ENCODE results near the gene ARFGEF3.
"Not testable (repeated sequence)": the region's sequence is repeated elsewhere in the genome, so short reads cannot be mapped to it uniquely, and the experiment has no call there.

Gene ARFGEF3

DNA sequence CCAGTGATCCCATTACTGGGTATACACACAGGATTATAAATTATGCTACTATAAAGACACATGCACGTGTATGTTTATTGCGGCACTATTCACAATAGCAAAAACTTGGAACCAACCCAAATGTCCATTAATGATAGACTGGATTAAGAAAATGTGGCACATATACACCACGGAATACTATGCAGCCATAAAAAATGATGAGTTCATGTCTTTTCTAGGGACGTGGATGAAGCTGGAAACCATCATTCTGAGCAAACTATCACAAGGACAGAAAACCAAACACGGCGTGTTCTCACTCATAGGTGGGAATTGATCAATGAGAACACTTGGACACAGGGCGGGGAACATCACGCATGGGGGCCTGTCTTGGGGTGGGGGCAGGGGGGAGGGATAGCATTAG is 206.9 kb downstream of the ARFGEF3 start:
- not testable (repeated sequence) for H3K4me1 Mint-ChIP-seq (ENCODE audit: low read depth); H3K36me3 Mint-ChIP-seq (ENCODE audit: low read depth); H3K4me3 Mint-ChIP-seq; H3K27ac Mint-ChIP-seq; DNase-seq; H3K9me3 Mint-ChIP-seq
- peaks cover 45% of the 10 kb centered on the region for H3K27me3 Mint-ChIP-seq

DNA sequence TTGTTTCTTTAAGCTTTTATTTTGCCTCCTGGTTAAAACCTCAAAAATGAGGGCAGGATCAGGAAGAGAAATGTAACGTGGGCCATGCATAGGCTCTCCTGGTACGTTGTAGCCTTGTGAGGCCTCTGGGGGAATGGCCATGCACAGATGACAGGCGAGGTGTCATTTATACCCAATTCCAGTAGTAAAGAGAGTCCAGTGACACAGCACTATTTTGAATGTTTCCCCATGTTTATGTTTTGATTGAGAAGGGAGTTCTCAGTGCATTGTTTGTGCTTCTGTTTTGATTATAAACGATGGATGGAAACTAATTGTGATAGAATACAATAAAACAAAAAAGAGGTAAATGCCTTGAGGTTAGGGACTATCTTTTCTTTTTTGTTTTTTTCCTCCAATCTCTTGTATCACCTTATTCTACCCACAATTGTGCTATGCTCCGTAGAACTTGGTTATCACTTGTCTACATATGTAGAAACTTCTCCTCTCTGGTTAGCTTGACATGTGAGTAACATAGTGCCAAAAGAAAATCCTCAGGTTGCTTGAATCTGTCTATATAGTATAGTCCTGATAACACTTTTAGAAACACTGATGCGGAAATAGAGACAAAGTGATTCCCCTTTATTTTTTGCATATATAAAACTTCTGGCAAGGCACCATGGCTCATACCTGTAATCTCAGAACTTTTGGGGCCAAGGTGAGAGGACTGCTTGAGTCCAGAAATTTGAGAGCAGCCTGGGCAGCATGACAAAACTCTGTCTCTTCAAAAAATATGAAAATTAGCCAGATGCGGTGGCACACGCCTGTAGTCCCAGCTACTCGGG is 209.1 kb downstream of the ARFGEF3 start:
- Mint-ChIP-seq H3K4me3 (no peak overlapping the region), H3K27ac (no peak overlapping the region), H3K9me3 (no peaks in the 10 kb centered on the region), H3K27me3 (peaks cover 29% of the 10 kb centered on the region), H3K36me3 (ENCODE audit: low read depth) (no peaks in the 10 kb centered on the region), H3K4me1 (ENCODE audit: low read depth) (peaks cover 2% of the 10 kb centered on the region)
- DNase-seq: no peak

DNA sequence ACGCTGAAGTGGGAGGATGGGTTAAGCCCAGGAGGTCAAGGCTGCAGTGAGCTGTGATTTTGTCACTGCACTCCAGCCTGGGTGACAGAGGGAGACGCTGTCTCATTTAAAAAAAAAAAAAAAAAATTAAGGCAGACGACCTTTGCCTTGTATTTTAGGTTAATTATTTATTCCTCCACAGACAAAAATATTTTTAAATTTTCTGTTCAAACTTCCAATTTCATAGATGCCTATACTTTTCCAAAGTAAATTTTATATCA is 209.6 kb downstream of the ARFGEF3 start:
- Mint-ChIP-seq H3K36me3 (ENCODE audit: low read depth) (no peaks in the 10 kb centered on the region), H3K4me1 (ENCODE audit: low read depth) (peaks cover 2% of the 10 kb centered on the region), H3K27ac (no peak overlapping the region), H3K9me3 (no peaks in the 10 kb centered on the region), H3K4me3 (no peak overlapping the region), H3K27me3 (peaks cover 24% of the 10 kb centered on the region)
- DNase-seq: no peak

DNA sequence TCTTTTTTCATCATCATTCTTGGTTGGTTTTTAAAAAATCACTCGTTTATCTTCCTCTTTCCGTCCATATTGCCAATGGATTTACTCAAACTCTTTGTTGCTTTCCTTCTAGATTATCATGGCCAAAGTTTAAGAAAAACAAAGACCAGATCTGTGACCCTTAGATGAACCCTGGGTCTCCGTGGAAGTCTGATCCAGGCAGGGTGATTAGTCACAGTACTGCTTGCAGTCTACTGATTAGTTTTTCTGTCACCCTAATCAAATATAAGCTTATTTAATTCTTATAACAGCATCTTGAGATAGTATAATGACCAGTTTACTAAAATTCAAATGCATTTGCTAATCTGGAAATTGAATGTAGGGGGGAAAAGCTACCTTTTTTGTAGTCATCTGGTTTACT is 210.0 kb downstream of the ARFGEF3 start:
- peaks cover 21% of the 10 kb centered on the region for H3K27me3 Mint-ChIP-seq
- no peak overlapping the region for H3K27ac Mint-ChIP-seq
- DNase-seq: no peak
- no peak overlapping the region for H3K4me3 Mint-ChIP-seq
- H3K4me1 Mint-ChIP-seq (ENCODE audit: low read depth): peaks cover 2% of the 10 kb centered on the region
- H3K36me3 Mint-ChIP-seq (ENCODE audit: low read depth): no peaks in the 10 kb centered on the region
- H3K9me3 Mint-ChIP-seq: no peaks in the 10 kb centered on the region

DNA sequence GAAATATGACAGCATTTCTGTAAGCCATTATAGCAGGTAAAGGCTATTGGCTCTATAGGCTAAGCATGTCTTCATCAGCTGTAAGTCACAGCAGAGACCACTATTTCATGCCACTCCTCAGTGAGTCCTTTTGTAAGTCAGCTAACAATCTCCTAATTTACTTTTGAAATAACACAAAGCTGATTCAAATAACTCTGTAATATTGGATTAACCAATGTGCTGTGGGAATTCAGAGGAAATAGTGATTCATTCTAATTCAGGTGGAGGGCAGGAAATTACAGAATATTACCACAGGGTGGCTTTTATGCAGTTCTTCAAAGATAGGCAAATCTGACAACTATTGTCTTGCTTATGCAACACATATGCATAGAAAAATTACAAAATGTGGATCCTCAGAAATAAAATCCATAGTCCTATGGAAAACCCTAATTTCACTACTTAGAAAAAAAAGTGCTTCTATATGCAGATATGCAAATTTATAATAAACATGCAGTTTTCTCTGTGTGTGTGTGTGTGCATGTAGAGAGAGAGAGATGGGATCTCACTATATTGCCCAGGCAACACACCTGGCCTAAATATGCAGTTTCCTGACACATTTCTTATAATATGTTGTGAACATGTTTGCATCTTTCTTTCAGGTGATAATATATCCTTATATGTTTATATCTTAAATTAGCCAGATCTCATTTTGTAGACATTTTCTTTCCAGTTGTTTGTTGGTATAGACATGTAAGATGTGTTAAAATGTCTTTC is 211.1 kb downstream of the ARFGEF3 start:
- no peaks in the 10 kb centered on the region for H3K36me3 Mint-ChIP-seq (ENCODE audit: low read depth)
- no peak for DNase-seq

DNA sequence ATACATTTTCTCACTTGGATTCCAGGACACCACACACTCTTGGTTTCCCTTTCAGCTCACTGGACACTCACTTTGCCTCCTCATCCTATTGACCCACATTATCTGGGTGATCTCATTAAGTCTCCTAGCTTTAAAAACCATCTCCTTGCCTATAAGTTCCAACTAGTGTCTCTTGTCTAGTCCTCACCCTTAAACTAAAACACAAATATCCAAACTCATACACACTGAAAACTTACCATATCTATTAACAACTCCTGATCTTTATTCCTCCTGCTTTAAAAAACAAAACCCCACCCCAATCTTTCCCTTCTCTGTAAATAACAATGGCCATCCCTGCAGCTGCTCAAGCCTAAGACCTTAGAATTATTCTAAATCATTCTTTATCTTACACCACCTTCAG is 212.5 kb downstream of the ARFGEF3 start:
- Mint-ChIP-seq H3K9me3 (no peaks in the 10 kb centered on the region), H3K36me3 (ENCODE audit: low read depth) (no peaks in the 10 kb centered on the region), H3K4me3 (no peak overlapping the region), H3K27me3 (peaks cover 3% of the 10 kb centered on the region), H3K4me1 (ENCODE audit: low read depth) (peaks cover 2% of the 10 kb centered on the region), H3K27ac (no peak overlapping the region)
- DNase-seq: no peak

More for the DNA sequence above, 211.1 kb downstream of the ARFGEF3 start:
- Mint-ChIP-seq H3K4me1 (ENCODE audit: low read depth) (peaks cover 2% of the 10 kb centered on the region), H3K27ac (no peak overlapping the region), H3K4me3 (no peak overlapping the region), H3K9me3 (no peaks in the 10 kb centered on the region), H3K27me3 (peaks cover 11% of the 10 kb centered on the region)

DNA sequence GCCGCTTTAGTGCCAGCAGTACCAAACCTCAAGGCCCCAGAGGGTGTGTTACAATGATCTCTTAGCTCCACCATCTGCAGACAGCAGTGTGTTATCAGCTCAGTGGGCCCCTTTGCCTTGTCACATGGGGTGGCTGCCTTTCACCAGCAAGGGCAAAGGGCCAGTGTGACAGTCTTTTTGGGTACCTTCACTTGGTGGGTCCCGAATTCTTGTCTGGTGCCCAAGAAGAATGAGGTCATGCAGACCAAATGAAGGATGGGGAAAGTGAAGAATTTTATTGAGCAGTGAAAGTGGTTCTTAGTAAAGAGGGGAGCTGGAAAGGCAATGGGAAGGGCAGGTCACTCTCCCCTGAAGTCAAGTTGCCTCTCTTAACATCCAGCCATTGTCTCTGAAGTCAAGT is 213.1 kb downstream of the ARFGEF3 start:
- no peak overlapping the region for H3K27ac Mint-ChIP-seq
- H3K27me3 Mint-ChIP-seq: peaks cover 2% of the 10 kb centered on the region
- no peaks in the 10 kb centered on the region for H3K36me3 Mint-ChIP-seq (ENCODE audit: low read depth)
- H3K9me3 Mint-ChIP-seq: no peaks in the 10 kb centered on the region
- DNase-seq: no peak
- no peak overlapping the region for H3K4me3 Mint-ChIP-seq
- H3K4me1 Mint-ChIP-seq (ENCODE audit: low read depth): peaks cover 2% of the 10 kb centered on the region

DNA sequence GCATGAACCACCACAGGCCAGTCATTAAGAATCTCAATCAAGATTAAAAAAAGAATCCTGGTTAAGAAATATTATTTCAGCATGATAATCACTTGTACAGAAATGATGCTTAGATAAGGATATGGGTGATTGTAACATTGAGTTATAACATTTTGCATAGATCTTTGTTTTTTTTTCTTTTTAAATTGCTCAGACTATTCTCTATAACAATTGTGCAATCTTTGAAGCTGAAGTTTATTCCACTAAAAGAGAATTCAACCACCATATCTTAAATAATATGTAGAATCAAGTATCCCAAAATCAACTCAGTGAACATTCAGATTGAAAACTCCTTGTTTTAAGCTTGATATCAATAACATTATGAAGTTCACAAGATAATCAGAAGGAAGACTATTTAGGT is 215.3 kb downstream of the ARFGEF3 start:
- Mint-ChIP-seq H3K4me1 (ENCODE audit: low read depth) (peaks cover 2% of the 10 kb centered on the region), H3K9me3 (no peaks in the 10 kb centered on the region), H3K27me3 (no peaks in the 10 kb centered on the region), H3K4me3 (no peak overlapping the region), H3K36me3 (ENCODE audit: low read depth) (no peaks in the 10 kb centered on the region), H3K27ac (no peak overlapping the region)
- DNase-seq: no peak

DNA sequence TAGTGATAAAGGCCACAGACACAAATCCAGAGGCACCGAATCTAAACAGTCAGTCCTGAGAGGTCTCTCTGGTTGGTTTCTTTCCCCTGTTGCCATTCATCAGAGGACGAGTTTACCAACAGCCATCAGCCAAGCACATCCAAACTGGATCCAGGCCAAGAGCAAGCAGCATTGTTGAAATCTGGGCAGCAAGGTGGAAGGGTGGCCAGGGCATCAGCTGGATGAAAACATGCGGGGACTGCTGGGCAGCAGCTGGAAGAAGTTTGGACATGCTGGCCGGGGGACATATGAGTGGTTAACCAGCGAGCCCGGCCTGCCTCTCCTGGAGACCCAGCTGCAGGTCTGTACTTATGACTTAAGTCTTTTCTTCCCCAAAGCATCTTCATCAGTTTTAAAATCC is 216.1 kb downstream of the ARFGEF3 start, which contains the start of gene SMIM28:
SMIM28 (plus strand) TSS at position 62 of the 400 bp plus-strand sequence; CDS start at position 230, 168 bp downstream.
- DNase-seq: no peak
- no peaks in the 10 kb centered on the region for H3K36me3 Mint-ChIP-seq (ENCODE audit: low read depth)
- no peak within 1 kb of the TSS for H3K4me3 Mint-ChIP-seq
- H3K27ac Mint-ChIP-seq: no peak within 1 kb of the TSS
- no peaks in the 10 kb centered on the region for H3K27me3 Mint-ChIP-seq
- H3K4me1 Mint-ChIP-seq (ENCODE audit: low read depth): no peaks in the 10 kb centered on the region
- H3K9me3 Mint-ChIP-seq: no peaks in the 10 kb centered on the region

DNA sequence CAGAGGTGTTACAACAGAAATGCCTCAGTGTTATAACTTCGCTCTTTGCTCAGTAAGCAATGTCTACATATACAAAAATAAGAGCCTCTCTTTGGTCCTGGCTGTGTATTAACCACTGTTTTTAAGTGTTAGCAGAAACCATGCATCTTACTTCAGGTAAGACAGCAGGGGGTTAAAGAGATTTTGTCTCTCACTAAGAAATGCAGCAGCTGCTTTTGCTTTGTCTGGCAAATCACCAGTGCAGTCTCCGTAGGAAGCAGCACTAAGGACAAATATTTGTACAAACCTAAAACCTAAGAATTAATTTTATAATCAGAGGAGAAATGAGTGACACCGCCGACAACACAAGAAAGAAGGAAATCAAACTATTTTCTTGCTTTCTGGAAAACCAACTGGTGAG is 216.7 kb downstream of the ARFGEF3 start:
- no peak overlapping the region for H3K27ac Mint-ChIP-seq
- no peaks in the 10 kb centered on the region for H3K9me3 Mint-ChIP-seq
- H3K4me3 Mint-ChIP-seq: no peak overlapping the region
- no peaks in the 10 kb centered on the region for H3K27me3 Mint-ChIP-seq
- no peak for DNase-seq
- no peaks in the 10 kb centered on the region for H3K4me1 Mint-ChIP-seq (ENCODE audit: low read depth)
- no peaks in the 10 kb centered on the region for H3K36me3 Mint-ChIP-seq (ENCODE audit: low read depth)

DNA sequence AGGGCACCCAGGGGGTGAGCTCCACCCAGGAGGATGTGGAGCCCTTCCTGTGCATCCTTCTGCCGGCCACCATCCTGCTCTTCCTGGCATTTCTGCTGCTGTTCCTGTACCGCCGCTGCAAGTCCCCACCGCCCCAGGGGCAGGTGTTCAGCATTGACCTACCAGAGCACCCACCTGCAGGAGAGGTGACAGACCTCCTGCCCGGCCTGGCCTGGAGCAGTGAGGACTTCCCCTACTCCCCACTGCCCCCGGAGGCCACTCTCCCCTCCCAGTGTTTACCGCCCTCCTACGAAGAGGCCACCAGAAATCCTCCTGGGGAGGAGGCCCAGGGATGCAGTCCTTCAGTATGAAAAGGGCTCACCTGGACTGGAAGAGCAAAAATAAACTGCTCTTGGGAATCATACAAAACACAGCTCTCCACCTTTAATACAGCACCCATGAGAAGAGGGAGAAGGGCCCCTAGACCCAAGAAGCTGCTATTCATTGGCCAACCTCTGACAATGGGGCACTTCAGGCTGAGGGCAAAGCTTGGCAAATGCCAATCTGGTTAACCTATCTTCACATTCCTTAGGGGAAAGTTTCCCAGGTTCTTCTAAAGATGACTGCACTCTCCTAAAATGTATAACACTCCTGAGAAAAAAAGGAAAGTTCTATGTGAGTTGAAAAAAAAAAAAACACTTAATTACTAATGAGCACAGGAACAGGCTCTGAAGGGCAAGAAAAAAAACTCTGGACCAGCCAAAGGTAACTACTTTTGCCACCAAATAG is 220.9 kb downstream of the ARFGEF3 start:
- Mint-ChIP-seq H3K36me3 (ENCODE audit: low read depth) (no peaks in the 10 kb centered on the region), H3K4me1 (ENCODE audit: low read depth) (no peaks in the 10 kb centered on the region), H3K27me3 (no peaks in the 10 kb centered on the region), H3K4me3 (no peak overlapping the region), H3K9me3 (no peaks in the 10 kb centered on the region), H3K27ac (no peak overlapping the region)
- no peak for DNase-seq

DNA sequence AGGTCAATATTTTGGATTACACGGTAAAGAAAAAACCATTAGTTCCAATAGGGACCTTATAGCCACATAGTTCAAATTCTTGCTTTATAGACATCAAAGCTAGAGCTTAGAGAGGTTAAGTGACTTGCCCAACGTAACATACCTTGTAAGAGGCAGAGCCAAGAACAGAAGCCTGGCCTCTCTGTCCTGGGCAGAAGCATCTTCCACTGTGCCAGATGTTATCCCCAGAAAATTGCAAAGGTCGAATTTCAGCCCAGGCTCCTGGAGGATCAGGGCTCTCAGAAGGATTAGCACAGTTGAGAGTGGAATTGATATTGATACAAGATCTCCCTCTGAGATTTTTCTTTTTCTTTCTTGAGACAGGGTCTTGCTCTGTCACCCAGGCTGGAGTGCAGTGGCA is 222.0 kb downstream of the ARFGEF3 start:
- no peaks in the 10 kb centered on the region for H3K9me3 Mint-ChIP-seq
- peaks cover 3% of the 10 kb centered on the region for H3K27me3 Mint-ChIP-seq
- no peak overlapping the region for H3K4me3 Mint-ChIP-seq
- H3K27ac Mint-ChIP-seq: no peak overlapping the region
- no peaks in the 10 kb centered on the region for H3K36me3 Mint-ChIP-seq (ENCODE audit: low read depth)
- no peaks in the 10 kb centered on the region for H3K4me1 Mint-ChIP-seq (ENCODE audit: low read depth)
- no peak for DNase-seq

DNA sequence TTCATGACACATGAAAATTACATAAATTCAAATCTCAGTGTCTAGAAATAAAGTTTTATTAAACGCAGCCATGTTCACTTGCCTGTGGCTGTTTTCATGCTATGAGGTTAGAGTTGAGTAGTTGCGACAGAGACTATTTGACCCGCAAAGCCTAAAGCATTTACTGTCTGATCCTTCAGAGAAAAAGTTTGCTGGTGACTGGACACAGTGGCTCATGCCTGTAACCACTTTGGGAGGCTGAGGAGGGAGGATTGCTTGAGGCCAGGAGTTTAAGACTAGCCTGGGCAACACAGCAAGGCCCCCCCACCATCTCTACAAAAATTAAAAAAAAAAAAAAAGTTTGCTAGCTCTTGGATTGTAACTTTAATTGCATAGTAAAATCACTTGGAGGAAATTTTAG is 225.2 kb downstream of the ARFGEF3 start:
- no peaks in the 10 kb centered on the region for H3K9me3 Mint-ChIP-seq
- no peak overlapping the region for H3K27ac Mint-ChIP-seq
- no peaks in the 10 kb centered on the region for H3K4me1 Mint-ChIP-seq (ENCODE audit: low read depth)
- no peaks in the 10 kb centered on the region for H3K36me3 Mint-ChIP-seq (ENCODE audit: low read depth)
- peaks cover 15% of the 10 kb centered on the region for H3K27me3 Mint-ChIP-seq
- no peak for DNase-seq
- H3K4me3 Mint-ChIP-seq: no peak overlapping the region

DNA sequence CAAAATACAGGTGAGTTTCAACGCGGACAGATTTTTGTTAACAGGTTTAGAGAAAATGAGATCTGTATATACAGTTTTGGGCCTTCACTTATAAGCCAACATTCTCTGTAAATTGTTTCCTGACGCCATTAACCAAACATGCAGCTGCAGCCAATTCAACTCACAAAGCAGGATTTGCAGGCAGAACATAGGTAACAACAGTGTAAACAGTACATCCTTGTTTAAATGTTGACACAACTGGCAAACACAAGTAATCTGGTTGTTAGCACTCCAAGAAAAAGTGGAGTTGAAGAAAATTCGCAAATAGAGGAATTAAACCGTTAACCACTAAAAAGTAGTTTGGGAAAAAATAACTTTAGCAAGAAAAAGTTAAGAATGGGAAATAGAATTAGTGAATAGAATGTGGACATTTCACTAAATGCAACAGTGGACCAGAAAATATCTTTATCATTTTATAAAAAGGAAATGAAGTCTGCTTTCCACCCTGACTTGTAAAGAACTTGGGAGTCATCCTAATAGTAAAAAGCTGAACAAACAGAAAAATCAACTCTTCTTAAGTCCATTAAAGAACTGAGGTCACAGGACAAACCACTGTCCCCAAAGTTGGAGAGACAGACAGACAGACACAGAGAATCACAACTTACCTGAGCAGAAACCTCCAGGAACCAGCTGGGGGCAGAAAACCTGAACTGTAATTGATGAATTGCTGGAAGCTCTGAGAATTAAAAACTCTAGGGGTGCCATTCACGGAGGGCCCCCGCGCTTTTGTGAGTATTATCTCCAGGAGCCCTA is 226.0 kb downstream of the ARFGEF3 start:
- Mint-ChIP-seq H3K9me3 (no peaks in the 10 kb centered on the region), H3K27me3 (peaks cover 16% of the 10 kb centered on the region), H3K36me3 (ENCODE audit: low read depth) (no peaks in the 10 kb centered on the region), H3K4me3 (no peak overlapping the region), H3K27ac (no peak overlapping the region), H3K4me1 (ENCODE audit: low read depth) (no peaks in the 10 kb centered on the region)
- DNase-seq: no peak

Data from activated T-cell treated with anti-CD3 and anti-CD28 coated beads, Interleukin-2, amount 50 U/mL, for 24 hours (primary cell).